DLD1 (cell line): Measurements from ENCODE around the gene BPTF.
"Not testable (repeated sequence)": the region's sequence is repeated elsewhere in the genome, so short reads cannot be mapped to it uniquely, and the experiment has no call there.

ENCODE experiments used
- in situ Hi-C: cut with HindIII; loops from 2 replicates; pipeline ENCODE4 v1.10.0; 2017; ENCODE audit warnings: low sequenced_read_pairs

Gene BPTF

GRCh38 chr17:67833134-67833533, 7.8 kb downstream of the BPTF start:
- in situ Hi-C loops, result no loop called here

- in situ Hi-C loops, result no loop called here
Observed at GRCh38 chr17:67833946-67834631, 8.8 kb downstream of the BPTF start.

GRCh38 chr17:67834634-67835033, 9.3 kb downstream of the BPTF start:
- in situ Hi-C loops, result no loop called here

GRCh38 chr17:67836205-67836987, 11.1 kb downstream of the BPTF start:
- in situ Hi-C loops, result no loop called here

- in situ Hi-C loops, result no loop called here
Observed at GRCh38 chr17:67837965-67838364, 12.7 kb downstream of the BPTF start.

GRCh38 chr17:67838538-67838937, 13.2 kb downstream of the BPTF start:
- in situ Hi-C loops, result no loop called here

- in situ Hi-C loops, result no loop called here
Observed at GRCh38 chr17:67841992-67842391, 16.7 kb downstream of the BPTF start.

- in situ Hi-C loops, result no loop called here
Observed at GRCh38 chr17:67842648-67843047, 17.3 kb downstream of the BPTF start.

GRCh38 chr17:67845374-67845773, 20.1 kb downstream of the BPTF start:
- in situ Hi-C loops, result no loop called here

GRCh38 chr17:67848189-67848588, 22.9 kb downstream of the BPTF start:
- in situ Hi-C loops, result not testable (repeated sequence)

GRCh38 chr17:67848846-67849245, 23.5 kb downstream of the BPTF start:
- in situ Hi-C loops, result not testable (repeated sequence)

GRCh38 chr17:67850991-67851631, 25.8 kb downstream of the BPTF start:
- in situ Hi-C loops, result no loop called here

GRCh38 chr17:67853703-67854102, 28.4 kb downstream of the BPTF start:
- in situ Hi-C loops, result no loop called here

GRCh38 chr17:67854378-67854777, 29.1 kb downstream of the BPTF start:
- in situ Hi-C loops, result no loop called here

- in situ Hi-C loops, result no loop called here
Observed at GRCh38 chr17:67855504-67856324, 30.4 kb downstream of the BPTF start.

- in situ Hi-C loops, result not testable (repeated sequence)
Observed at GRCh38 chr17:67856402-67856801, 31.1 kb downstream of the BPTF start.

GRCh38 chr17:67862614-67863217, 37.4 kb downstream of the BPTF start:
- in situ Hi-C loops, result no loop called here

- in situ Hi-C loops, result no loop called here
Observed at GRCh38 chr17:67863624-67864247, 38.4 kb downstream of the BPTF start.

GRCh38 chr17:67865438-67865837, 40.1 kb downstream of the BPTF start:
- in situ Hi-C loops, result no loop called here

- in situ Hi-C loops, result no loop called here
Observed at GRCh38 chr17:67867591-67867990, 42.3 kb downstream of the BPTF start.
